IMR-90 (cell line): ENCODE results near the gene NPAS2. TPM values are rescaled to one million over a fixed set of nuclear protein-coding genes. Genes with fewer than 3 reads are reported as not detected.

Experiments used
- ATAC-seq: fragments of 200-7000 bp; cut with Tn5 transposase; 2 replicates; pipeline ENCODE4 v1.9.1; 2020; ENCODE audit warnings: low read depth, mild to moderate bottlenecking, moderate library complexity
- BruUV-seq: library from RNA; stranded (reverse); fragments of 400-500 nt; replicated peaks from 2 replicates; lab custom pipeline; 2021; lab: Mats Ljungman, UMichigan
- CTCF ChIA-PET: fragments of 300-600 bp; formaldehyde crosslinking; extraction: SDS; loops from one replicate; lab custom pipeline; 2021; ENCODE audit warnings: antibody characterized with exemption; lab: Yijun Ruan, JAX
- POLR2A ChIA-PET: fragments of 300-600 bp; sonication (Branson Sonifier 250); formaldehyde crosslinking; loops from one replicate; lab custom pipeline; 2022; ENCODE audit warnings: antibody characterized with exemption; ENCODE audit not compliant: unreplicated experiment; lab: Charles Lee
- DNase-seq: peaks from one replicate; pipeline ENCODE4 v3.0.0; 2013
- H2AFZ ChIP-seq: replicated peaks from 2 replicates; pipeline ENCODE3; 2013; ENCODE audit warnings: low read length, mild to moderate bottlenecking; ENCODE audit not compliant: poor library complexity
- H2AK5ac ChIP-seq: 2 replicates; pipeline ENCODE4 v1.6.1; 2013; ENCODE audit warnings: low read depth, low read length, inconsistent platforms
- H2AK9ac ChIP-seq: replicated peaks from 2 replicates; pipeline ENCODE3; 2013; ENCODE audit warnings: mild to moderate bottlenecking, low read depth, low read length, moderate library complexity; ENCODE audit not compliant: poor library complexity
- H2BK120ac ChIP-seq: 2 replicates; pipeline ENCODE4 v1.6.1; 2013; ENCODE audit warnings: low read depth, low read length, inconsistent platforms
- H2BK15ac ChIP-seq: 3 replicates; pipeline ENCODE4 v1.6.1; 2013; ENCODE audit warnings: low read depth, low read length, inconsistent platforms
- H2BK20ac ChIP-seq: 2 replicates; pipeline ENCODE4 v1.6.1; 2013; ENCODE audit warnings: low read depth, mild to moderate bottlenecking, inconsistent platforms, low read length, moderate library complexity
- H2BK5ac ChIP-seq: 2 replicates; pipeline ENCODE4 v1.6.1; 2013; ENCODE audit warnings: mild to moderate bottlenecking, low read depth, low read length, inconsistent platforms; ENCODE audit not compliant: poor library complexity, severe bottlenecking
- H3K14ac ChIP-seq: replicated peaks from 2 replicates; pipeline ENCODE4 v1.6.1; 2013; ENCODE audit warnings: low read depth, low read length, inconsistent platforms
- H3K18ac ChIP-seq: 2 replicates; pipeline ENCODE4 v1.6.1; 2013; ENCODE audit warnings: low read depth, low read length, control low read depth
- H3K23ac ChIP-seq: 2 replicates; pipeline ENCODE4 v1.6.1; 2013; ENCODE audit warnings: low read depth, low read length, inconsistent platforms
- H3K27ac ChIP-seq: 2 replicates; pipeline ENCODE4 v1.5.1; 2013; ENCODE audit warnings: mild to moderate bottlenecking, control low read depth, low read length; ENCODE audit not compliant: insufficient read depth
- H3K27me3 ChIP-seq: 2 replicates; pipeline ENCODE4 v1.6.1; 2013; ENCODE audit warnings: low read length; ENCODE audit not compliant: control insufficient read depth, insufficient read depth
- H3K36me3 ChIP-seq: 2 replicates; pipeline ENCODE4 v1.6.1; 2013; ENCODE audit warnings: low read length, mixed read lengths; ENCODE audit not compliant: control insufficient read depth, insufficient read depth
- H3K4ac ChIP-seq: 2 replicates; pipeline ENCODE4 v1.6.1; 2013; ENCODE audit warnings: low read depth, low read length, inconsistent platforms
- H3K4me1 ChIP-seq: 2 replicates; pipeline ENCODE4 v1.6.1; 2013; ENCODE audit warnings: low read length, mixed read lengths; ENCODE audit not compliant: control insufficient read depth, insufficient read depth
- H3K4me2 ChIP-seq: 2 replicates; pipeline ENCODE4 v1.6.1; 2013; ENCODE audit warnings: low read depth, mild to moderate bottlenecking, control low read depth, low read length, moderate library complexity
- H3K4me3 ChIP-seq: 2 replicates; pipeline ENCODE4 v1.5.1; 2013; ENCODE audit warnings: low read depth, mild to moderate bottlenecking, control low read depth, low read length, moderate library complexity; ENCODE audit not compliant: insufficient read depth
- H3K56ac ChIP-seq: 2 replicates; pipeline ENCODE4 v1.6.1; 2013; ENCODE audit warnings: low read length, inconsistent platforms; ENCODE audit not compliant: insufficient read depth; ENCODE audit errors: extremely low read depth
- H3K79me1 ChIP-seq, 2 experiments: 2 replicates each; pipeline ENCODE4 v1.6.1; 2013; ENCODE audit warnings: low read length in 2 of 2, inconsistent platforms in 1 of 2, low read depth in 1 of 2
- H3K9ac ChIP-seq: 2 replicates; pipeline ENCODE4 v1.6.1; 2013; ENCODE audit warnings: low read depth, low read length, control low read depth
- H3K9me1 ChIP-seq: 2 replicates; pipeline ENCODE4 v1.6.1; 2013; ENCODE audit warnings: low read length, inconsistent platforms; ENCODE audit not compliant: insufficient read depth
- H3K9me3 ChIP-seq: 2 replicates; pipeline ENCODE4 v1.6.1; 2013; ENCODE audit warnings: low read length; ENCODE audit not compliant: control insufficient read depth, insufficient read depth
- H4K20me1 ChIP-seq: 2 replicates; pipeline ENCODE4 v1.6.1; 2013; ENCODE audit warnings: low read length, inconsistent platforms; ENCODE audit not compliant: insufficient read depth
- H4K5ac ChIP-seq: 2 replicates; pipeline ENCODE4 v1.6.1; 2013; ENCODE audit warnings: mild to moderate bottlenecking, low read depth, low read length, control low read depth
- H4K8ac ChIP-seq, 2 experiments: 2 replicates each; pipeline ENCODE4 v1.6.1; 2013; ENCODE audit warnings: low read depth in 2 of 2, low read length in 2 of 2, control low read depth in 1 of 2, inconsistent platforms in 1 of 2
- H4K91ac ChIP-seq: 2 replicates; pipeline ENCODE4 v1.6.1; 2013; ENCODE audit warnings: low read depth, low read length, inconsistent platforms; ENCODE audit not compliant: insufficient read depth
- CEBPB ChIP-seq: IDR thresholded peaks from 2 replicates; pipeline ENCODE4 v1.6.1; 2012; ENCODE audit warnings: low read depth, low read length, improper control_type of control experiment
- CHD1 ChIP-seq: IDR thresholded peaks from 2 replicates; pipeline ENCODE4 v1.6.1; 2012; ENCODE audit warnings: low read depth, low read length, improper control_type of control experiment
- MXI1 ChIP-seq: IDR thresholded peaks from 2 replicates; pipeline ENCODE4 v1.6.1; 2012; ENCODE audit warnings: low read depth, mild to moderate bottlenecking, low read length, moderate library complexity, borderline replicate concordance
- POLR2A ChIP-seq: IDR thresholded peaks from 2 replicates; pipeline ENCODE4 v1.6.1; 2012; ENCODE audit warnings: mild to moderate bottlenecking, low read depth, low read length
- RFX5 ChIP-seq: IDR thresholded peaks from 2 replicates; pipeline ENCODE4 v1.8.0; 2012; ENCODE audit warnings: low read depth, mild to moderate bottlenecking, low read length, moderate library complexity
- WGBS, 2 experiments: methylation state at CpG; one replicate each; pipeline versions ENCODE4 v1.1.5 to v1.1.7; 2013; ENCODE audit warnings: missing lambda C conversion rate in 2 of 2; ENCODE audit not compliant: insufficient read length in 1 of 2; ENCODE audit errors: extremely low coverage in 2 of 2; 5-methylcytosine and 5-hydroxymethylcytosine counted together
- dilution Hi-C: fragments of 300-500 bp; cut with HindIII; formaldehyde crosslinking; loops from one replicate; pipeline ENCODE4 v1.14.3; 2018; ENCODE audit warnings: low sequenced_read_pairs; ENCODE audit not compliant: unreplicated experiment
- in situ Hi-C: fragments of 300-500 bp; cut with MboI; formaldehyde crosslinking; loops from 3 replicates; pipeline ENCODE4 v1.14.3; 2019; ENCODE audit warnings: low sequenced_read_pairs, inconsistent platforms, mixed read lengths
- intact Hi-C: fragments of 100-400 bp; cut with micrococcal nuclease; formaldehyde crosslinking; loops from 2 replicates; pipeline ENCODE4 v1.10.0; 2022
- polyA plus RNA-seq, 3 experiments: library from polyadenylated mRNA; depleted of rRNA; stranded (reverse); fragments of >200 nt; gene quantifications; 2 replicates each; pipeline ENCODE4 v1.2.3, GENCODE V29; 2012; ENCODE audit warnings: low replicate concordance in 1 of 3
- total RNA-seq: library from RNA; depleted of rRNA; stranded (reverse); fragments of >200 nt; gene quantifications from 2 replicates; pipeline ENCODE4 v1.2.3, GENCODE V29; 2012

Gene NPAS2
- total and polyA plus RNA-seq, 2 of the 4 experiments (the other 2 are of a cell fraction): 5.2 to 14.8 TPM

- CTCF ChIA-PET: no interaction called here
- no peak overlapping the region for H4K5ac ChIP-seq
- no peak overlapping the region for H2BK120ac ChIP-seq
- H3K4me1 ChIP-seq: peaks cover 6% of the 10 kb centered on the region
- in situ Hi-C loops: no loop called here
- intact Hi-C loops: no loop called here
- H3K56ac ChIP-seq: no peak overlapping the region
- H3K9me3 ChIP-seq: no peaks in the 10 kb centered on the region
- no CpG with 5 or more reads among the region's 4 CpGs for WGBS, 2 experiments
- peak overlapping the region; percentile 62; the same call in 1 of the 2 replicates for H4K91ac ChIP-seq
- peaks cover 21% of the 10 kb centered on the region for H3K9me1 ChIP-seq
- H2AK5ac ChIP-seq: no peak overlapping the region
- no peak overlapping the region for H3K9ac ChIP-seq
- no TSS peak for BruUV-seq
- no peak overlapping the region for H2AFZ ChIP-seq
- no peak overlapping the region for H3K4me2 ChIP-seq
- ATAC-seq: peak; percentile 33
- no peak for TF ChIP-seq MXI1
- TF ChIP-seq RFX5: no peak
- no peak for TF ChIP-seq POLR2A
- no peak for TF ChIP-seq CHD1
- peak; percentile 85 for TF ChIP-seq CEBPB
- H3K79me1 ChIP-seq: no peaks in the 10 kb centered on the region
- H3K27ac ChIP-seq: peak overlapping the region; percentile 14; the same call in 1 of the 2 replicates
- H3K4me3 ChIP-seq: no peak overlapping the region
- no peak overlapping the region for H2BK5ac ChIP-seq
- no peaks in the 10 kb centered on the region; the same call in 1 of the 2 replicates for H3K36me3 ChIP-seq
- H2BK15ac ChIP-seq: no peak overlapping the region
- peak overlapping the region in 1 of 2 experiments; percentile 17; a peak in 1 of 4 replicates for H4K8ac ChIP-seq
- peak overlapping the region; percentile 25; the same call in 1 of the 2 replicates for H3K4ac ChIP-seq
- no peaks in the 10 kb centered on the region for H3K27me3 ChIP-seq
- dilution Hi-C loops: no loop called here
- H4K20me1 ChIP-seq: peaks cover under 1% of the 10 kb centered on the region; the same call in 1 of the 2 replicates
- POLR2A ChIA-PET: no interaction called here
- peak; percentile 40 for DNase-seq
- no peak overlapping the region for H2AK9ac ChIP-seq
- no peak overlapping the region for H3K23ac ChIP-seq
- no peak overlapping the region; the same call in 1 of the 2 replicates for H3K18ac ChIP-seq
- peak overlapping the region; percentile 49; the same call in 1 of the 2 replicates for H2BK20ac ChIP-seq
- 0 out of 2 replicates have a peak overlapping the region, but pooled peaks have one; percentile 4 for H3K14ac ChIP-seq
Observed at GRCh38 chr2:100940240-100940639, 120.3 kb downstream of the NPAS2 start.
